H1 (cell line): ENCODE results near the gene VTN. TPM values are rescaled to one million over a fixed set of nuclear protein-coding genes. Genes with fewer than 3 reads are reported as not detected.

ENCODE experiments used
- CTCF ChIA-PET: fragments of 300-600 bp; sonication (Branson Sonifier 250); formaldehyde crosslinking; loops from one replicate; lab custom pipeline; 2021; ENCODE audit not compliant: partially characterized antibody; lab: Charles Lee
- POLR2A ChIA-PET: fragments of 300-600 bp; sonication (Branson Sonifier 250); formaldehyde crosslinking; loops from one replicate; lab custom pipeline; 2021; ENCODE audit warnings: inconsistent platforms; ENCODE audit not compliant: partially characterized antibody; lab: Charles Lee
- DNase-seq, 2 experiments: peaks; one replicate each; pipeline versions ENCODE4 v3.0.0 to v3.0.0-alpha.2; 2010 to 2022; ENCODE audit warnings: low spot score in 2 of 2, low read depth in 1 of 2, mixed read lengths in 1 of 2
- FAIRE-seq: peaks from 2 replicates; lab custom pipeline; 2011; peaks lifted over from hg19 to GRCh38; lab: Jason Lieb, UNC
- H2AFZ ChIP-seq: 2 replicates; pipeline ENCODE4 v1.8.1; 2012; ENCODE audit warnings: low read length, inconsistent platforms
- H2AK5ac ChIP-seq: 2 replicates; pipeline ENCODE4 v1.6.1; 2013; ENCODE audit warnings: low read depth, low read length
- H2BK120ac ChIP-seq: replicated peaks from 2 replicates; pipeline ENCODE3; 2013; ENCODE audit warnings: low read depth, low read length, inconsistent platforms
- H2BK12ac ChIP-seq: 2 replicates; pipeline ENCODE4 v1.6.1; 2013; ENCODE audit warnings: low read depth, low read length
- H2BK15ac ChIP-seq: 2 replicates; pipeline ENCODE4 v1.6.1; 2013; ENCODE audit warnings: low read length
- H2BK20ac ChIP-seq: 2 replicates; pipeline ENCODE4 v1.6.1; 2013; ENCODE audit warnings: low read length
- H2BK5ac ChIP-seq: 2 replicates; pipeline ENCODE4 v1.6.1; 2013; ENCODE audit warnings: low read depth, low read length
- H3K14ac ChIP-seq: 2 replicates; pipeline ENCODE4 v1.6.1; 2013; ENCODE audit warnings: inconsistent platforms; ENCODE audit not compliant: insufficient read length
- H3K18ac ChIP-seq: 2 replicates; pipeline ENCODE4 v1.6.1; 2013; ENCODE audit warnings: low read length; ENCODE audit errors: extremely low read depth
- H3K23ac ChIP-seq: 2 replicates; pipeline ENCODE4 v1.6.1; 2013; ENCODE audit warnings: inconsistent platforms; ENCODE audit not compliant: insufficient read length
- H3K23me2 ChIP-seq: 2 replicates; pipeline ENCODE4 v1.6.1; 2013; ENCODE audit warnings: low read depth, low read length
- H3K27ac ChIP-seq: 2 replicates; pipeline ENCODE4 v1.6.1; 2011; ENCODE audit warnings: low read depth, low read length, inconsistent platforms
- H3K27me3 ChIP-seq, 4 experiments: replicated peaks in 1 of 4; 1 replicate in 1 of 4; 2 replicates in 3 of 4; pipeline versions ENCODE4 v1.6.1 to v1.8.1; 2011 to 2013; ENCODE audit warnings: low read length in 3 of 4, mild to moderate bottlenecking in 3 of 4, inconsistent platforms in 2 of 4, mixed read lengths in 2 of 4, moderate library complexity in 1 of 4; ENCODE audit not compliant: control insufficient read depth in 3 of 4, insufficient read depth in 3 of 4; ENCODE audit errors: extremely low read depth in 1 of 4
- H3K36me3 ChIP-seq, 4 experiments: 2 replicates each; pipeline versions ENCODE4 v1.6.1 to v1.8.1; 2011 to 2013; ENCODE audit warnings: mild to moderate bottlenecking in 4 of 4, low read length in 3 of 4, moderate library complexity in 2 of 4, control low read depth in 1 of 4, inconsistent platforms in 1 of 4; ENCODE audit not compliant: insufficient read depth in 4 of 4, control insufficient read depth in 2 of 4
- H3K4ac ChIP-seq: replicated peaks from 2 replicates; pipeline ENCODE3; 2013; ENCODE audit warnings: low read length, low read depth, mixed read lengths, inconsistent platforms; ENCODE audit not compliant: insufficient read length
- H3K4me1 ChIP-seq, 4 experiments: replicated peaks in 1 of 4; 1 replicate in 1 of 4; 2 replicates in 3 of 4; pipeline versions ENCODE4 v1.6.1 to v1.8.1; 2011 to 2013; ENCODE audit warnings: low read length in 3 of 4, inconsistent platforms in 2 of 4, mixed read lengths in 1 of 4; ENCODE audit not compliant: insufficient read depth in 4 of 4, control insufficient read depth in 3 of 4
- H3K4me2 ChIP-seq, 2 experiments: 2 replicates each; pipeline versions ENCODE4 v1.6.1 to v1.8.1; 2011 to 2013; ENCODE audit warnings: low read depth in 2 of 2, low read length in 2 of 2, control low read depth in 1 of 2, inconsistent platforms in 1 of 2, mild to moderate bottlenecking in 1 of 2; ENCODE audit not compliant: insufficient read depth in 1 of 2
- H3K4me3 ChIP-seq, 4 experiments: fragments of 200-600, 300-600 bp in 1 of 4; sonication (generic), shearing (Covaris generic), sonication (Bioruptor Twin) in 1 of 4; 2 replicates each; pipeline versions ENCODE4 v1.5.1 to v1.8.1; 2011 to 2016; ENCODE audit warnings: low read length in 4 of 4, low read depth in 3 of 4, control low read depth in 2 of 4, inconsistent platforms in 2 of 4, mild to moderate bottlenecking in 2 of 4, mixed read lengths in 1 of 4, moderate library complexity in 1 of 4; ENCODE audit not compliant: insufficient read depth in 2 of 4; ENCODE audit errors: extremely low read depth in 1 of 4
- H3K56ac ChIP-seq: replicated peaks from 2 replicates; pipeline ENCODE3; 2013; ENCODE audit warnings: low read depth, mild to moderate bottlenecking, mixed read lengths, low read length, inconsistent platforms; ENCODE audit not compliant: insufficient read length
- H3K79me1 ChIP-seq: 2 replicates; pipeline ENCODE4 v1.6.1; 2013; ENCODE audit warnings: low read depth, low read length, control low read depth
- H3K79me2 ChIP-seq, 2 experiments: 2 replicates each; pipeline versions ENCODE4 v1.6.1 to v1.8.1; 2012 to 2013; ENCODE audit warnings: low read length in 2 of 2, mild to moderate bottlenecking in 2 of 2, inconsistent platforms in 1 of 2; ENCODE audit not compliant: insufficient read depth in 2 of 2, control insufficient read depth in 1 of 2
- H3K9ac ChIP-seq, 4 experiments: replicated peaks in 1 of 4; 1 replicate in 1 of 4; 2 replicates in 3 of 4; pipeline versions ENCODE4 v1.6.1 to v1.8.1; 2011 to 2013; ENCODE audit warnings: low read depth in 3 of 4, low read length in 3 of 4, control low read depth in 2 of 4, mild to moderate bottlenecking in 2 of 4, moderate library complexity in 2 of 4, inconsistent platforms in 1 of 4; ENCODE audit errors: extremely low read depth in 1 of 4
- H3K9me3 ChIP-seq, 2 experiments: 2 replicates each; pipeline versions ENCODE4 v1.6.1 to v1.8.1; 2012 to 2013; ENCODE audit warnings: mild to moderate bottlenecking in 2 of 2, moderate library complexity in 2 of 2, control low read depth in 1 of 2, inconsistent platforms in 1 of 2, low read depth in 1 of 2, low read length in 1 of 2, mixed read lengths in 1 of 2; ENCODE audit not compliant: insufficient read depth in 2 of 2
- H4K20me1 ChIP-seq, 2 experiments: replicated peaks in 1 of 2; 2 replicates each; pipeline versions ENCODE3 to v1.8.1; 2011 to 2013; ENCODE audit warnings: inconsistent platforms in 2 of 2, low read length in 2 of 2, mild to moderate bottlenecking in 1 of 2; ENCODE audit not compliant: insufficient read depth in 2 of 2, control insufficient read depth in 1 of 2
- H4K5ac ChIP-seq: 2 replicates; pipeline ENCODE4 v1.6.1; 2013; ENCODE audit warnings: low read length, low read depth, mixed read lengths, inconsistent platforms; ENCODE audit not compliant: insufficient read length
- H4K8ac ChIP-seq: 2 replicates; pipeline ENCODE4 v1.8.0; 2013; ENCODE audit warnings: mild to moderate bottlenecking, moderate library complexity, low read length, inconsistent platforms; ENCODE audit not compliant: insufficient read depth; ENCODE audit errors: extremely low read depth
- H4K91ac ChIP-seq: replicated peaks from 2 replicates; pipeline ENCODE3; 2013; ENCODE audit warnings: low read length, mixed read lengths, inconsistent platforms; ENCODE audit not compliant: insufficient read length
- CHD1 ChIP-seq: IDR thresholded peaks from 2 replicates; pipeline ENCODE4 v1.6.1; 2012; ENCODE audit warnings: low read depth, low read length, improper control_type of control experiment
- CTCF ChIP-seq, 3 experiments: IDR thresholded peaks; 1 replicate in 2 of 3; 2 replicates in 1 of 3; pipeline versions ENCODE4 v1.5.1 to v1.6.1; 2011; ENCODE audit warnings: low read length in 3 of 3, mild to moderate bottlenecking in 3 of 3, inconsistent platforms in 2 of 3, low read depth in 1 of 3, moderate library complexity in 1 of 3; ENCODE audit not compliant: insufficient read depth in 1 of 3; ENCODE audit errors: control extremely low read depth in 1 of 3
- PHF8 ChIP-seq: fragments of 200-600 bp; sonication (generic); conservative IDR thresholded peaks from 2 replicates; pipeline ENCODE4 v1.7.1; 2012; ENCODE audit warnings: low read depth, mild to moderate bottlenecking, inconsistent platforms, low read length, moderate library complexity
- RFX5 ChIP-seq: IDR thresholded peaks from 2 replicates; pipeline ENCODE4 v1.6.1; 2011; ENCODE audit warnings: low read depth, low read length, improper control_type of control experiment, borderline replicate concordance
- SP2 ChIP-seq: IDR thresholded peaks from 2 replicates; pipeline ENCODE4 v1.6.1; 2012; ENCODE audit warnings: mild to moderate bottlenecking, low read length, inconsistent platforms
- USF2 ChIP-seq: IDR thresholded peaks from 2 replicates; pipeline ENCODE4 v1.6.1; 2011; ENCODE audit warnings: low read length, improper control_type of control experiment
- WGBS, 2 experiments: shearing (Covaris generic) in 1 of 2; methylation state at CpG; one replicate each; pipeline versions ENCODE4 v1.1.6 to v1.1.7; 2013 to 2015; ENCODE audit warnings: low lambda C conversion rate in 2 of 2, mixed read lengths in 2 of 2, inconsistent platforms in 1 of 2, low coverage in 1 of 2, missing lambda C conversion rate in 1 of 2; ENCODE audit not compliant: insufficient replicate concordance in 2 of 2, insufficient coverage in 1 of 2, insufficient read length in 1 of 2; ENCODE audit errors: extremely low coverage in 1 of 2, missing lambda C conversion rate in 1 of 2; 5-methylcytosine and 5-hydroxymethylcytosine counted together
- polyA plus RNA-seq, 7 experiments: library from polyadenylated mRNA; depleted of rRNA in 3 of 7; stranded (reverse) in 5 of 7; unstranded in 2 of 7; fragments of >200 nt in 5 of 7; fragments of 200-250 nt in 2 of 7; gene quantifications; 1 replicate in 5 of 7; 2 replicates in 1 of 7; 4 replicates in 1 of 7; pipeline versions ENCODE4 v1.2.1 to v1.2.3, GENCODE V29; 2011 to 2013; ENCODE audit warnings: missing spikeins in 2 of 7, mixed read lengths in 2 of 7
- total RNA-seq: library from RNA; stranded (reverse); fragmentation: NEBNext Ultra II Directional; extraction: Animal tissue kit (Norgen Biotek cat#: 25700); gene quantifications from 2 replicates; pipeline ENCODE4 v1.2.1, GENCODE V29; 2021

VTN gene
- total and polyA plus RNA-seq, 2 of the 8 experiments (the other 6 are each of a cell fraction or from before 2014, with no cell fraction given): 0.18 TPM; not detected in 1

- no peak overlapping the region for H2BK5ac ChIP-seq
- no peaks in the 10 kb centered on the region for H3K9me3 ChIP-seq
- H4K91ac ChIP-seq: no peak overlapping the region
- H3K56ac ChIP-seq: no peak overlapping the region
- H3K27me3 ChIP-seq: peaks cover 33 to 55% (median 48%) of the 10 kb centered on the region in 4 experiments
- H3K4me2 ChIP-seq: no peak overlapping the region; a peak in 1 of 4 replicates
- H4K8ac ChIP-seq: no peak overlapping the region
- ChIA-PET CTCF (interaction anchor here (0.9 to 14.7 kb wide), 11 partner anchors 8 to 169 kb away, joined by 3 to 142 read pairs (median 4); partner anchors contain the start of gene SARM1), POLR2A (interaction anchor here (0.6 to 12.7 kb wide), 4 partner anchors 8 to 23 kb away, joined by 3 to 135 read pairs (median 6); partner anchors contain the start of genes POLDIP2, SARM1 and SLC46A1)
- H3K79me1 ChIP-seq: no peaks in the 10 kb centered on the region; the same call in 1 of the 2 replicates
- no peak overlapping the region for H2BK120ac ChIP-seq
- no peak overlapping the region for H2AK5ac ChIP-seq
- DNase-seq (no peak), FAIRE-seq (no peak)
- no peak overlapping the region for H2AFZ ChIP-seq
- H2BK12ac ChIP-seq: no peak overlapping the region
- H3K79me2 ChIP-seq: no peaks in the 10 kb centered on the region
- no peak overlapping the region for H3K18ac ChIP-seq
- H4K5ac ChIP-seq: no peak overlapping the region
- peaks cover 0 to 13% (median 6%) of the 10 kb centered on the region in 4 experiments; a peak in 4 of 7 replicates for H3K4me1 ChIP-seq
- H3K9ac ChIP-seq: no peak overlapping the region
- H3K4me3 ChIP-seq: no peak overlapping the region
- peaks cover 2 to 9% of the 10 kb centered on the region in 2 experiments for H4K20me1 ChIP-seq
- 85% methylated on average over 10 of the region's 10 CpGs; no CpG with 5 or more reads in 1 of the 2 experiments for WGBS, 2 experiments
- H3K36me3 ChIP-seq: no peaks in the 10 kb centered on the region
- H2BK20ac ChIP-seq: 0 out of 2 replicates have a peak overlapping the region, but pooled peaks have one; percentile 21
- H2BK15ac ChIP-seq: no peak overlapping the region
- H3K4ac ChIP-seq: no peak overlapping the region
- peaks cover 14% of the 10 kb centered on the region for H3K23me2 ChIP-seq
- no peak overlapping the region for H3K14ac ChIP-seq
- H3K23ac ChIP-seq: no peak overlapping the region
- no peak overlapping the region for H3K27ac ChIP-seq
- TF ChIP-seq RFX5 (no peak), USF2 (no peak), CHD1 (no peak), SP2 (no peak), CTCF (IDR thresholded peaks at IDR 0.05; ENCODE audit: control extremely low read depth in 1 of 3, insufficient read depth in 1 of 3, low read depth in 1 of 3, low read length in 3 of 3) (no peak), PHF8 (no peak)
Measured at GRCh38 chr17:28379814-28380801, 10.0 kb upstream of the VTN start.
